ENCODE results near the gene ACSS1.

The ACSS1 gene

DNA sequence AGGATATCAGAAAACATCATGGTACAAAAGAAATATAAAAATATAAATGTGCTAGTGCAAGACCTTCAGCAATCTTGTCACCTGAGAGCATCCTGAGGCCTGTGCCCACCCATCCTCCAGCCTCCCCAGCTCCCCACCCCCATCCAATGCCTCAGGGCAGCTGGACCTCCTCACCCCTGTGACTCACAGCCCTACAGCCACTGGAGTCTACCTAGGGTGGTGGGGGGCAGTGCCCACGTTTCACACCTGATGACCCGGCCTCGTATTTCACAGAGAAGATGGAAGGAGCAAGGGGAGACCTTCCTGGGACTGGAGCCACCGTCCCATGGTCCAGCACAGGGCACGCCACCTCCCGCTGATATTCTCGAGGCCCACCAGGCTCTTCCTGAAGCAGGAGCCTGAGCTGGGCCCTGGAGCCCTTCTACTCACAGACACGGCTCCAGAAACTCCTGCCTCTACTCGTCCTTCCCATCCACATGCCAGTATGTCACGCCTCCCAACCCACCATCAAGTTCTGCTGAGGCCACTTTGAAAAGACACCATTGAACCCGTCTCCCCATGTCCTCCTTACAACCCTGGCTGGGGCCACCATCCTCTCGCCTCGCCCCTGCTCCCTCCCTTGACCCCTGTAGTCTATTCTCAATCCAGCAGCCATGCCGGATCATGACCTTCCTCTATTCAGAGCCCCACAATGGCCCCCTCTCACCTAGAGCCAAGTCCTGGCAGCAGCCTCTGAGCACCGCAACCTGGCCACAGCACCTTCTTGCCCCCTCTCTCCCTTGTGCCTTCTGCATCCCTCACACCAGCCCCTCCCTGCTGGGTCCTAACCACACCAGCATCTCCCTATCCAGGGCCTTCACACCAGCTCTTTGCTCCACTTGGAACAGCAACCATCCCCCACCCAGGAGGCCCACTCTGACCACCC is 78.6 kb downstream of the ACSS1 start:
- no peak for DNase-seq (ENCODE audit: extremely low spot score)
- ChIA-PET POLR2A (no interaction called here), CTCF (no interaction called here)
- TF ChIP-seq FOXK2 (IDR thresholded peaks at IDR 0.05) (no peak), HDGF (IDR thresholded peaks at IDR 0.05; ENCODE audit: borderline replicate concordance) (no peak), ZNF384 (IDR thresholded peaks at IDR 0.05) (no peak), FOXM1 (IDR thresholded peaks at IDR 0.05; ENCODE audit: borderline replicate concordance) (no peak), SUZ12 (IDR thresholded peaks at IDR 0.05) (no peak)

DNA sequence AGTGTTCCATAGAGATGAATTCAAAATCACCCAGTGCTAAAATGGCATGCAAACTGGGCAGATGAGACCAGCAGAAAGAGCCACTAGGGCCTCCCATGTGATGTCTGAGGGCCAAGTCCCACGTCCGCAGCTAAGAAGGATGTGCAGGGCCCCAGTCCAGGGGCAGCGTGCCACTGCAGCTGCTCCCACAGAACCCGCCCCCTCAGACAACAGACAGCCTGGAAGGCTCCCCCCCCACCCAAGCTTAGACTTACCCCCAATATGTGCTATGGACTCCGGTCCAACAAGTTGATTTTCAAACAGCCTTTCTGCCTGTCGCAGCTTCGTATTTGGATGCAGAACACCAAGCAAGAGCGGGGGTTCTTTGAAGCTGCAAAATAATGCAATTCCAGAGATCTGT is 79.4 kb downstream of the ACSS1 start:
- POLR2A ChIA-PET, result no interaction called here

DNA sequence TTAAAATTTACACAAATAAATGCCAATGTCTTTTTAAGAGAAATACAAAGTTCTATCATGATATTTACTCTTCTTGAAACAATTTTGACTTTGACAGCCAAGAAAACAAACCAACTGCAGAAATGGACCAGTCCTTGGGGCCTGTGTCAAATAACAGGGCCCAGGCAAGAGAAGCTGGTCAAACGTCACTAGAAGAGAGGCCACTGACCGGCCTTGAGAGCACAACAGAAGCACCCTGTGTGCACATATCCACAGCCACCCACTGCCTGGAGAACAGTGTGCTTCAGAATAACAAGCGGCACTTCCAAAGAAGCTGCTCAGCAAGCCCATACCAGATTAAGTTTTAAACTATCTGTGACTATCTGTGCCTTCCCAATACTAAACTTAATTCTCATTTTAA is 80.1 kb downstream of the ACSS1 start:
- ChIA-PET CTCF (no interaction called here), POLR2A (no interaction called here)
- TF ChIP-seq TARDBP (IDR thresholded peaks at IDR 0.05), result no peak
- TF ChIP-seq L3MBTL2 (conservative IDR thresholded peaks at IDR 0.05), result no peak
- no peak for TF ChIP-seq HDGF (IDR thresholded peaks at IDR 0.05; ENCODE audit: borderline replicate concordance)
- TF ChIP-seq ARNT (IDR thresholded peaks at IDR 0.05), result no peak
- DNase-seq (ENCODE audit: extremely low spot score), result no peak

More for the DNA sequence above, 79.4 kb downstream of the ACSS1 start:
- no peak for DNase-seq (ENCODE audit: extremely low spot score)
- no peak for TF ChIP-seq HDGF (IDR thresholded peaks at IDR 0.05; ENCODE audit: borderline replicate concordance)
- TF ChIP-seq L3MBTL2 (conservative IDR thresholded peaks at IDR 0.05), result no peak
- no peak for TF ChIP-seq SUZ12 (IDR thresholded peaks at IDR 0.05)
- no peak for TF ChIP-seq FOXA1 (IDR thresholded peaks at IDR 0.05)
- TF ChIP-seq BHLHE40 (IDR thresholded peaks at IDR 0.05; ENCODE audit: borderline replicate concordance), result no peak
- TF ChIP-seq LEF1 (IDR thresholded peaks at IDR 0.05; ENCODE audit: borderline replicate concordance), result no peak
- TF ChIP-seq ZNF384 (IDR thresholded peaks at IDR 0.05), result no peak
- TF ChIP-seq SP1 (IDR thresholded peaks at IDR 0.05), result no peak
- TF ChIP-seq CTBP1 (IDR thresholded peaks at IDR 0.05; ENCODE audit: borderline replicate concordance), result no peak
- no peak for TF ChIP-seq ELF4 (IDR thresholded peaks at IDR 0.05)
- TF ChIP-seq, protein P1, sequence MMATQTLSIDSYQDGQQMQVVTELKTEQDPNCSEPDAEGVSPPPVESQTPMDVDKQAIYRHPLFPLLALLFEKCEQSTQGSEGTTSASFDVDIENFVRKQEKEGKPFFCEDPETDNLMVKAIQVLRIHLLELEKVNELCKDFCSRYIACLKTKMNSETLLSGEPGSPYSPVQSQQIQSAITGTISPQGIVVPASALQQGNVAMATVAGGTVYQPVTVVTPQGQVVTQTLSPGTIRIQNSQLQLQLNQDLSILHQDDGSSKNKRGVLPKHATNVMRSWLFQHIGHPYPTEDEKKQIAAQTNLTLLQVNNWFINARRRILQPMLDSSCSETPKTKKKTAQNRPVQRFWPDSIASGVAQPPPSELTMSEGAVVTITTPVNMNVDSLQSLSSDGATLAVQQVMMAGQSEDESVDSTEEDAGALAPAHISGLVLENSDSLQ (IDR thresholded peaks at IDR 0.05), result no peak
- TF ChIP-seq FOXM1 (IDR thresholded peaks at IDR 0.05; ENCODE audit: borderline replicate concordance), result no peak
- no peak for TF ChIP-seq FOXK2 (IDR thresholded peaks at IDR 0.05)
- TF ChIP-seq ARNT (IDR thresholded peaks at IDR 0.05), result no peak
- CTCF ChIA-PET, result no interaction called here

GRCh38 chr20:24977336-24977735 is 80.6 kb downstream of the ACSS1 start:
- POLR2A ChIA-PET, result no interaction called here
- CTCF ChIA-PET, result no interaction called here
- no peak for DNase-seq (ENCODE audit: extremely low spot score)
- TF ChIP-seq TARDBP (IDR thresholded peaks at IDR 0.05) (no peak), CTBP1 (IDR thresholded peaks at IDR 0.05; ENCODE audit: borderline replicate concordance) (no peak), ZNF384 (IDR thresholded peaks at IDR 0.05) (no peak), L3MBTL2 (conservative IDR thresholded peaks at IDR 0.05) (no peak), SP1 (IDR thresholded peaks at IDR 0.05) (no peak), FOXK2 (IDR thresholded peaks at IDR 0.05) (no peak), SUZ12 (IDR thresholded peaks at IDR 0.05) (no peak), ARNT (IDR thresholded peaks at IDR 0.05) (no peak), ELF4 (IDR thresholded peaks at IDR 0.05) (no peak)

- DNase-seq (ENCODE audit: extremely low spot score), result no peak
- ChIA-PET CTCF (no interaction called here), POLR2A (no interaction called here)
- TF ChIP-seq, protein P1 (IDR thresholded peaks at IDR 0.05), result no peak
- TF ChIP-seq NFRKB (IDR thresholded peaks at IDR 0.05) (no peak), ELF4 (IDR thresholded peaks at IDR 0.05) (no peak), LEF1 (IDR thresholded peaks at IDR 0.05; ENCODE audit: borderline replicate concordance) (no peak), FOXA1 (IDR thresholded peaks at IDR 0.05) (no peak), FOXK2 (IDR thresholded peaks at IDR 0.05) (no peak), ARNT (IDR thresholded peaks at IDR 0.05) (no peak), SP1 (IDR thresholded peaks at IDR 0.05) (no peak)
Measured at GRCh38 chr20:24972341-24972740, 85.6 kb downstream of the ACSS1 start.

- no peak for DNase-seq (ENCODE audit: extremely low spot score)
- ChIA-PET CTCF (no interaction called here), POLR2A (no interaction called here)
- TF ChIP-seq FOXK2 (IDR thresholded peaks at IDR 0.05) (no peak), BHLHE40 (IDR thresholded peaks at IDR 0.05; ENCODE audit: borderline replicate concordance) (no peak), FOXM1 (IDR thresholded peaks at IDR 0.05; ENCODE audit: borderline replicate concordance) (no peak), SUZ12 (IDR thresholded peaks at IDR 0.05) (no peak), FOXA1 (IDR thresholded peaks at IDR 0.05) (no peak), ELF4 (IDR thresholded peaks at IDR 0.05) (no peak), CTBP1 (IDR thresholded peaks at IDR 0.05; ENCODE audit: borderline replicate concordance) (no peak), L3MBTL2 (conservative IDR thresholded peaks at IDR 0.05) (no peak), TARDBP (IDR thresholded peaks at IDR 0.05) (no peak), ARNT (IDR thresholded peaks at IDR 0.05) (no peak), NFRKB (IDR thresholded peaks at IDR 0.05) (no peak), SP1 (IDR thresholded peaks at IDR 0.05) (no peak)
- TF ChIP-seq, protein P1 (IDR thresholded peaks at IDR 0.05), result no peak
Measured at GRCh38 chr20:24971376-24972101, 86.4 kb downstream of the ACSS1 start.

All from HEK293T (cell line).